GM18511 (cell line): Measurements from ENCODE around the gene RIN1.
A peak's percentile ranks its signal among the peaks of the same experiment; 100 is the strongest.
"Not testable (repeated sequence)": the region's sequence is repeated elsewhere in the genome, so short reads cannot be mapped to it uniquely, and the experiment has no call there.

Experiments used
- ATAC-seq: cut with Tn5 transposase; IDR thresholded peaks from one replicate; pipeline ENCODE4 v1.9.1; 2021; ENCODE audit warnings: mild to moderate bottlenecking, moderate library complexity; ENCODE audit not compliant: unreplicated experiment

Gene RIN1

DNA sequence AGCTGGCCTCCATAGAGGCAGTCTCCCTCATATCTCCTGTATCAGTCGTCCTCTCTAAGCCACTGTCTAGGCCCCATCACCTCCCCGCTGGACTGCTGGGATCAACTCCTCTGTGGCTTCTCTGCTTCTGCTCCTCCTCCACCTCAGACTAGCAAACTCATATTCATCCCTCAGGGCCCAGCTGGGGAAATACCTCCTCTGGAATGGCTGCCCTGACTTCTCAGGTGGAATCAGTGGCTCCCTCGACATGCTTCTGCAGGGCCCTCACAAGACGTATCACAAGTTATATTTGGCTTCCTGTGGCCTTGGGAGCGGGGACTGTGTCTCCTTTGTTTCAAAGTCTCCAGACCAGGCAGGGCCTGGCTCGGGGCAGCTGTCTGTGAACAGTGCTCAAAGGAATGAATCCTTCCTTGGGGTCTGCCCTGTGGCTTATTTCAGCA lies 25.3 kb upstream of the RIN1 start:
- ATAC-seq: no peak

DNA sequence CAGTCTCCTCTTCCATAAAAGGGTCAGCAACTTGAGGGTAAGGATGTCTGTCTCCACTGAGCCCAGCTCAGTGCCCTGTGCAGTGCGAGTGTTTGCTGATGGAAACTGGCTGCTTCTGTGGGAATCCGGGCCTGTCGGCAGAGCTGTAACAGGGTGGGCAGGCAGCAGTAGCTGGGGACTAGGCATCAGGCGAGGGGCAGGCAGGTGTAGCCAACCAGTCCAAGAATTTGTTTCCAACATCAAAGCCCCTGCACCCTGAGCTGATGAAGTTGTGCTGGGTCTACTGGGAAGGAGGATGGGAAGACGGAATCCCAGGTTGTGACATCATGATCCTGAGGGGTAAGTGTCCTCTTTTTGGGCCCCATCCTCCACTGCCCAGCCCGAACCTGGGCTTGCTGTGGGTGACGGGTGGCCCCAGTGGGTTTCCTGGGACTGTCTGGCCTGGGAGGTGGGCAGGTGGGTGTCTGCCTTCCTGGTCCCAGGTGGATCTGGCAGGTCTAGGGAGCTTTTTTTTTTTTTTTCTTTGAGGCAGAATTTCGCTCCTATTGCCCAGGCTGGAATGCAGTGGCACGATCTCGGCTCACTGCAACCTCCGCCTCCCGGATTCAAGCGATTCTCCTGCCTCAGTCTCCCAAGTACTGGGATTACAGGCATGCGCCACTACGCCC lies 24.3 kb upstream of the RIN1 start:
- ATAC-seq: no peak

DNA sequence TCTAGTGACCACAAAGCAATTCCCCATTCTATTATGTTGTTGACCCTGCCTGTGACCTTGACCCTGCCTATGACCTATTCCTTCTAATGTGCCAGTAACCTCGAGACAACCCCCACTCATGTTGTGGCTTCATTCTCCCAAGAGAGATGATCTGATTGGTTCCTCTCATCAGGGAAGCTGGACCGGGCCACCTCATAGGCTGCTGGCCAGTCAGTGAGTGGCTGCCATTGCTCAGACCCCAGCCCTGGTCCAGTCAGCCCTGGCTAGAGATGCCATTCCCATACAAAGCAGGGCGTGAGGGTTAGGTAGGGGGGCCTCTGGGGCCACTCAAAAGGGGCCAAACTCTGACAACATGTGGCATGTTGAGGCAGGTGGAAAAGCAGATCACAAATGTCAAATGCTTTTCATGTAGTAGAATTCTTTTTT lies 23.4 kb upstream of the RIN1 start:
- no peak for ATAC-seq

DNA sequence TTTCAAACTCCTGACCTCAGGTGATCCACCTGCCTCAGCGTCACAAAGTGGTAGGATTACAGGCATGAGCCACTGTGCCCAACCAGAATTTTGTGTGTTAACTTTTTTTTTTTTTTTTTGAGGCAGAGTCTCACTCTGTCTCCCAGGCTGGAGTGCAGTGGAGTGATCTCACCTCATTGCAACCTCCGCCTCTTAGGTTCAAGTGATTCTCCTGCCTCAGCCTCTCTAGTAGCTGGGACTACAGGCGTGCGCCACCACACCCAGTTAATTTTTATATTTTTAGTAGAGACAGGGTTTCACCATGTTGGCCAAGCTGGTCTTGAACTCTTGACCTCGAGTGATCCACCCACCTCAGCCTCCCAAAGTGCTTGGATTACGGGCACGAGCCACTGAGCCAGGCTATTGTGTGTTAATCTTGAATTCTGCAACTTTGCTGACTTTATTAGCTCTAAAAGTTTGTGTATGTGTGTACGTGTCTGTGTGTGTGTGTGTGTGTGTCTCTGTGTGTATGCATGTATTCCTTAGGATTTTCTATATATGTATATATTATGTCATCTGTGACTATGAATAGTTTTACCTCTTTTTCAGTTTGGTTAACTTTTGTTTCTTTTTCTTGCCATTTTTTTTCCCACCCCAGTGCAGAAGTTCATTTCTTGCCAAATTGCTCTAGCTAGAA lies 14.5 kb upstream of the RIN1 start:
- not testable (repeated sequence) for ATAC-seq

DNA sequence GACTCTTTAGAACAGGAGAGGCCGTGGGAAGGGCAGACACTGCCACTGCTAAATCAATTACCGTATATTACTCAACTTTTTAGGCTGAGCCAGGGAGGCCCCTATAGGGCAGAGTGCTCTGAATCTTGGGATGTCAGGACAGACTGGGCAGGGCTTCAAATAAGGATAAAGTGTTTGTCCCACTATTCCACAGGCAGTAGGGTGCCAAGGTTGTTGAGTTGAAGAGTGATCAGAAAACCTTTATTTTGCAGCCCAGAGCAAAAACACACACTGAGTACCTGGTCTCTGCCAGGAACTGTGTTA lies 12.8 kb upstream of the RIN1 start:
- ATAC-seq: no peak

- ATAC-seq: peak; percentile 54
These were observed 11.4 kb upstream of the RIN1 start, which contains the start of gene B4GAT1 for GRCh38 chr11:66347425-66348276. B4GAT1 (minus strand) TSS chr11:66347629; CDS start chr11:66347545, 84 bp downstream.

GRCh38 chr11:66346476-66347424 lies 10.5 kb upstream of the RIN1 start:
- no peak for ATAC-seq

GRCh38 chr11:66345316-66345649 lies 9.0 kb upstream of the RIN1 start:
- no peak for ATAC-seq

DNA sequence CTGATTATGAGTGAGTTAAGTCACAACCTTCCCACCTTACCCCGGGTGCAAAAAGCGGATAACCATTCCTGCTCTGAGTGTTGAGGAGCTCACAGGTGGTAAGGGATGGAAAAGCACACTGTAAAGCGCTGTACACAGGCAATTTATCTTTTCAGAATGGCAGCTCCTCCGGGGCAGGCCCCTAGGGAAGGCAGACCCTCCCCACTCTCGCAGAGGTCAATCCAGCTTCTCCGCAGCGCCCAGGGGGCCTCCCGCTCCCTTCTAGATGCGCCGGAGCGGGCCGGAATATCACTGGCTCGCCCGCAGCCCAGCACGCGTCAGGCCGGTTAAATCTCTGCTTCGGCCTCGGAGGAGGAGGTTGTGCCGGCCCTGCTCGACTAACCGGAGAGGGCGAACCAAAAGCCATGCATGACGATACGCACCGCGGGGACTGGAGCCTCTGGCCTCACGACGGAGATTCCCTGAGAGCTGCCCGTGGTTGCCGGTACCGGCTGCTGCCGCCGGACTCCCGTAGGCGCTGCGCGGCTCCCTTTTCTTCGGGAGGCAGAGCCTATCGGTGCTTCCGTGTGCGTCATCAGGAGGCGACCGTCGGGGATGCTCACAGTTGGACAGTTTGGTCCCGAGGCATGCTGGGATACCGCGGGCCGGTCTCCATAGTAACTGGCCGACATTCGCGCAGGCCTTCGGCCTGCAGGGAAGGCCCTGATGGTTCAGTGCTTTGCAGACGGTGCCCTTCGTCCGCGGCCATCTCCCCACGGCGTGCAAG lies 8.5 kb upstream of the RIN1 start, which contains the start of gene BRMS1:
BRMS1 (minus strand) TSS at position 555 of the 766 bp plus-strand sequence. CDS start 2,870 bp downstream, outside the sequence.
- ATAC-seq: peak; percentile 65

DNA sequence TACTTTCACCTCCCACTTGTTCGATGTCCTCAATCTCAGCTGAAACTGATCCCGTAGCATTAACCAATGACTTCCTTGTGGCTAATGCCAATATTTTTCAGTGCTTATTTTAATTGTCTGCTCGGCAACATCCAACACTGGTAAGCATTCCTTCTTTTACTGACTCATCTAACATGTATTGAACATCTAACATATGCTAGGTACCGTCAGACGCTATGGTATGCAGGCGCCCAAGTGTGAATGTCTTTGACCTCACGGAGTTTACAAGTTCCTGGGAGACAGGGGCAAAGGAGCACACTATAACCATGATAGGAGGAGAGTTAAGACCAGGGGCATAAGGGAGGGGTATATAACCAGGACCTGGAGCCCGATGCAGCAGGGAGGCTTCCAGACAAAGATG lies 6.9 kb upstream of the RIN1 start:
- no peak for ATAC-seq

GRCh38 chr11:66341502-66342126 lies 5.4 kb upstream of the RIN1 start:
- no peak for ATAC-seq

GRCh38 chr11:66340596-66341501 lies 4.6 kb upstream of the RIN1 start:
- ATAC-seq: no peak

DNA sequence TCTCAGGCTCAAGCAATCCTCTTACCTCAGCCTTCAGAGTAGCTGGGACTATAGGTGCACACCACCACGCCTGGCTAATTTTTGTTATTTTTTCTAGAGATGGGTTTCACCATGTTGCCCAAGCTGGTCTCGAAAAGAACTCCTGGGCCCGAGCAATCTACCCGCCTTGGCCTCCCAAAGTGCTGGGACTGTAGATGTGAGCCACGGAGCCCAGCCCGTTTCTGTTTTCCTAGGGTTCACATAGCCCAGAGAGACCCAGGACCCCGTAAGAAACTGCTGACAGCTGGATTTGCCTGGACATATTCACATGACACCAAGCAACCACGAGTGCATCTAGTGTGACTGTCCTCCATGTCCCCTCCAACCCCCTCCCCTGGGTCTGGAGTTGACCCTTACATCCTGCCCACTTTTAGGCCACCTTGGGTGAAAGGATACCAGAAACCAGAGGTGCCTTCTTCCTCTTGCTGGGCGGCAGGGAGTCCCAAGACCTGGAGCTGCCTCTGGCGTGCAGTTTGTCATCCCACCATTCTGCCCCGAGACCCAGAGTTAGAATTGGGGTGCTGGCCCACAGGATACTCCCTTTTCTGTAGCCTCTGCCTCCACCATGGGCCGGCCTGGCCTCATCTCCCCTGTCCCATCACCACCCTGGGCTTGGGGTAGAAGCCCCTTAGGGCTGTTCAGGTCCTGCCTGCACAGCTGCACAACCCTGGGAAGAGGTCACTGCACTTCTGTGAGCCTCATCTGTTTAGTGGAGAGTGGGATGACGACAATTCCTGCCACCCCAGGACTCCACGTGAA lies 3.7 kb upstream of the RIN1 start:
- ATAC-seq: no peak

- ATAC-seq: no peak
These were observed 3.0 kb upstream of the RIN1 start for GRCh38 chr11:66339162-66339675.

DNA sequence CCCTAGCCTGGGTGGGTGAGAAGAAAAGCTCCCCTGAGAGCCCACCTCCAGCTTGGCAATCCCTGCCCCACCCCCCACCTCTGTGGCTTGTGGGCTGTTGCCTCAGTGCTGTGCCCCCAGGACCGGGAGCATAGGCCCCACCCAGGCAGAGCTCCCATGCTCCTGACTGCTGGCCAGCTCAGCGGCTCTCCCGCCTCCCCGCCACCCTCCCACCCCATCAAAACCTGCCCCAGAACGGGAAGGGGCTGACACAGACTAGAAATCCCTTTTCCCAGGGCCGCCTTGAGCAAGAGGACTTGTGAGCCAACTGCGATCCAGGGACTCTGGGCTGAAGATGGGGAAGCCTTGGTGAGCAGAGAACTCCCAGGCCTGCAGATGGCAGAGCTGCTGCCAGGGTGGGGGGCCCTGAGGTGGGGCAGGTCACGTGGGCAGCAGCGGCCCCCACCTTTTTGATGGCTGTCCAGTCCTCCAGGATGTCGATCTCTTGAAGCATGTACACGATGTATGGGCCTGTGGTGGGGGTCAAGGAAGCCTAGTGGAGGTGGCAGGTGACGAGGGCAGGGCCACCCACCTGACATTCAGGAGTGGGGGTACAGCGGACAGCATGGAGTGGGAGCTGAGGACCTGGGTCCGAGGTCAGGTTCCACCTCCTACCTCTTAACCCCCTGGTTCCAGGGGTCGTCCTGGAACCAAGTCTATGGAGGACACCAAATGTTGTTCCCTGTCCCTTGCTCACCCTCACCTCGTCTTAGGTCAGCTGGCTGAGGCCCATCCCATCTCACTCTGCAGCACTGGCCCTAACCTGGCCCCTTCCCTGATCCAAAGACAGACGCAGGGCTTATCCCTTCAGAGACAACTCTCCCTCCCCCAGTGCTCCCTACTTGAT lies 2.3 kb upstream of the RIN1 start:
- no peak for ATAC-seq

DNA sequence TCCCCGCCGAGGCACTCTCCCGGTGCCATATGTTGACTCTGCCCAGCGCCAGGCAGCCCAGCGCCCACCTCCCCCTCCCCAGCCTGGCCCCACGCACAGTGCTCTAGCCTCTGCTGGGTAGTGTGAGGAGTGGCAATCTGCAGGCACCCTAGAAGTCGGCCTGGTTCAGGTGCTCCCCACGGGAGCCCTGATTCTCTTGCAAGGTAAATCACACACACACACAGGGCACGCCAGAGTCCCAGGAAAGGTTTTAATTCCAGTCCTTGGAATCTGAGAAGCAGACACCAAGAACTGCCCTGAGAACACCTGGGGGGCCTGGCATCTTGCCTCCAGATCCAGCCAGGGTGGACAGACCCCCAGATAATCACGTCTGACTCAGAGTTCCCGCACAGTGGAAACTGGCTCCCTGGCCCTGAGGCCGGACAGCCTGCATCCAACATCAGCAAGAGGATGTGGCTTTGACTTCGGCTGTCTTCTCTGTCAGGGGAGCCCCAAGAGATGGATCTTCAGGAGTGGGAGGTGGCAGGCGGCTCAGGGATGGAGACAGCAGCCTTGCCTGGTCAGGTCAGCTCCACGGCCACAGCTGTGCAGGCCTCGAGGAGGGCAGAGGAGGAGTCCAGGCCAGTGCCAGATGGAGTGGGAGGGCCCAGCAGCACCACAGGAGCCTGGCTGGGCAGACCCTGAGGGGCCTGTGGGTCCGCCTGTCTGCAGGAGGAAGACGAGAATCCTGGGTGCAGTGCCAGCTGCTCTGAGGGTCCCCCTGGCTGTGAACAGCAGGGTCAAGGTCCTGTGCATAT lies 1.1 kb upstream of the RIN1 start:
- ATAC-seq: no peak
